Measurements from ENCODE around the gene TNC.
"Not testable (repeated sequence)": the region's sequence is repeated elsewhere in the genome, so short reads cannot be mapped to it uniquely, and the experiment has no call there.

TNC gene

GRCh38 chr9:115135821-115136778 is 18.1 kb upstream of the TNC start:
- no peak for DNase-seq (ENCODE audit: low read depth in 2 of 2)

GRCh38 chr9:115134941-115135340 is 17.0 kb upstream of the TNC start:
- DNase-seq (ENCODE audit: low read depth in 2 of 2) = no peak

GRCh38 chr9:115133649-115134048 is 15.7 kb upstream of the TNC start:
- no peak for DNase-seq (ENCODE audit: low read depth in 2 of 2)

GRCh38 chr9:115132648-115133047 is 14.7 kb upstream of the TNC start:
- no peak for DNase-seq (ENCODE audit: low read depth in 2 of 2)

- DNase-seq (ENCODE audit: low read depth in 2 of 2) = no peak
Observed at GRCh38 chr9:115130176-115130575, 12.2 kb upstream of the TNC start.

GRCh38 chr9:115128726-115129125 is 10.8 kb upstream of the TNC start:
- not testable (repeated sequence) for DNase-seq (ENCODE audit: low read depth in 2 of 2)

GRCh38 chr9:115127191-115127817 is 9.3 kb upstream of the TNC start:
- no peak for DNase-seq (ENCODE audit: low read depth in 2 of 2)

GRCh38 chr9:115126404-115126803 is 8.4 kb upstream of the TNC start:
- no peak for DNase-seq (ENCODE audit: low read depth in 2 of 2)

GRCh38 chr9:115122937-115123336 is 5.0 kb upstream of the TNC start:
- DNase-seq (ENCODE audit: low read depth in 2 of 2) = no peak

- DNase-seq (ENCODE audit: low read depth in 2 of 2) = no peak
Observed at GRCh38 chr9:115121181-115121580, 3.2 kb upstream of the TNC start.

- DNase-seq (ENCODE audit: low read depth in 2 of 2) = no peak
Observed at GRCh38 chr9:115118879-115119218, 892 bp upstream of the TNC start.

GRCh38 chr9:115116421-115117284 is 1.3 kb downstream of the TNC start:
- no peak for DNase-seq (ENCODE audit: low read depth in 2 of 2)

- no peak for DNase-seq (ENCODE audit: low read depth in 2 of 2)
Observed at GRCh38 chr9:115115924-115116323, 2.0 kb downstream of the TNC start.

- DNase-seq (ENCODE audit: low read depth in 2 of 2) = no peak
Observed at GRCh38 chr9:115115117-115115880, 2.7 kb downstream of the TNC start.

- no peak for DNase-seq (ENCODE audit: low read depth in 2 of 2)
Observed at GRCh38 chr9:115114546-115114945, 3.4 kb downstream of the TNC start.

GRCh38 chr9:115114084-115114483 is 3.9 kb downstream of the TNC start:
- no peak for DNase-seq (ENCODE audit: low read depth in 2 of 2)

- DNase-seq (ENCODE audit: low read depth in 2 of 2) = no peak
Observed at GRCh38 chr9:115111874-115112273, 6.1 kb downstream of the TNC start.

- no peak for DNase-seq (ENCODE audit: low read depth in 2 of 2)
Observed at GRCh38 chr9:115109486-115109885, 8.5 kb downstream of the TNC start.

- DNase-seq (ENCODE audit: low read depth in 2 of 2) = no peak
Observed at GRCh38 chr9:115107701-115108100, 10.3 kb downstream of the TNC start.

- no peak for DNase-seq (ENCODE audit: low read depth in 2 of 2)
Observed at GRCh38 chr9:115106642-115107041, 11.3 kb downstream of the TNC start.

GRCh38 chr9:115106001-115106400 is 12.0 kb downstream of the TNC start:
- no peak for DNase-seq (ENCODE audit: low read depth in 2 of 2)

GRCh38 chr9:115104908-115105307 is 13.0 kb downstream of the TNC start:
- no peak for DNase-seq (ENCODE audit: low read depth in 2 of 2)

All from stimulated activated CD4-positive, alpha-beta T cell treated with anti-CD3 and anti-CD28 coated beads, Interleukin-1b, Interleukin-23, amount 100 ng/mL, for 1 hour (primary cell).